Smooth muscle cell (in vitro differentiated cells): Measurements from ENCODE around the gene GRIA2. TPM values are rescaled to one million over a fixed set of nuclear protein-coding genes. Genes with fewer than 3 reads are reported as not detected.
A peak's percentile ranks its signal among the peaks of the same experiment; 100 is the strongest.

ENCODE experiments used
- DNase-seq: peaks from one replicate; lab custom pipeline; 2025; ENCODE audit not compliant: unreplicated experiment; lab: John Stamatoyannopoulos, UW
- H2AFZ ChIP-seq: fragments of 200-600 bp; sonication (generic); 2 replicates; pipeline ENCODE4 v1.6.0; 2016; ENCODE audit warnings: antibody characterized with exemption, low read depth, mild to moderate bottlenecking
- H3F3A ChIP-seq: fragments of 200-600 bp; sonication (generic); 2 replicates; pipeline ENCODE4 v1.6.0; 2017; ENCODE audit warnings: antibody characterized with exemption, low read depth
- H3K27ac ChIP-seq: fragments of 200-600 bp; sonication (generic); 2 replicates; pipeline ENCODE4 v1.5.1; 2016; ENCODE audit warnings: low read depth, mild to moderate bottlenecking
- H3K27me3 ChIP-seq: fragments of 200-600 bp; sonication (generic); 2 replicates; pipeline ENCODE4 v1.6.1; 2016; ENCODE audit warnings: low read depth, mild to moderate bottlenecking
- H3K36me3 ChIP-seq: fragments of 200-600 bp; sonication (generic); 2 replicates; pipeline ENCODE4 v1.5.1; 2016; ENCODE audit warnings: low read depth
- H3K4me1 ChIP-seq: fragments of 200-600 bp; sonication (generic); 2 replicates; pipeline ENCODE4 v1.5.1; 2016; ENCODE audit warnings: low read depth
- H3K4me2 ChIP-seq: fragments of 200-600 bp; sonication (generic); 2 replicates; pipeline ENCODE4 v1.6.0; 2016; ENCODE audit warnings: mild to moderate bottlenecking
- H3K4me3 ChIP-seq: fragments of 200-600 bp; sonication (generic); 2 replicates; pipeline ENCODE4 v1.5.1; 2016; ENCODE audit warnings: mild to moderate bottlenecking
- H3K79me2 ChIP-seq: fragments of 200-600 bp; sonication (generic); 2 replicates; pipeline ENCODE4 v1.6.0; 2016; ENCODE audit warnings: low read depth, mild to moderate bottlenecking
- H3K9ac ChIP-seq: fragments of 200-600 bp; sonication (generic); 2 replicates; pipeline ENCODE4 v1.6.0; 2016; ENCODE audit warnings: low read depth
- H3K9me3 ChIP-seq: fragments of 200-600 bp; sonication (generic); replicated peaks from 2 replicates; pipeline ENCODE4 v1.5.1; 2016; ENCODE audit warnings: low read depth
- H4K20me1 ChIP-seq: fragments of 200-600 bp; sonication (generic); 2 replicates; pipeline ENCODE4 v1.6.0; 2016; ENCODE audit warnings: low read depth
- CTCF ChIP-seq: fragments of 200-600 bp; sonication (generic); IDR thresholded peaks from 2 replicates; pipeline ENCODE4 v1.5.1; 2017; ENCODE audit warnings: borderline replicate concordance, mild to moderate bottlenecking, antibody characterized with exemption; ENCODE audit not compliant: insufficient read depth, poor library complexity, severe bottlenecking
- WGBS: methylation state at CpG from one replicate; pipeline ENCODE4 v1.1.7; 2016; ENCODE audit warnings: low lambda C conversion rate; 5-methylcytosine and 5-hydroxymethylcytosine counted together
- polyA plus RNA-seq: library from polyadenylated mRNA; unstranded; fragments of >200 nt; fragmentation: Nextera tagmentation; extraction: Ambion mirVana; gene quantifications from 2 replicates; pipeline ENCODE4 v1.2.1, GENCODE V29; 2016
- total RNA-seq: library from RNA; depleted of rRNA; stranded (reverse); fragments of >200 nt; gene quantifications from 2 replicates; pipeline ENCODE4 v1.2.3, GENCODE V29; 2014

GRIA2 gene
- total and polyA plus RNA-seq, 2 experiments from 2014 or later, result not detected

- H3K79me2 ChIP-seq, result no peaks in the 10 kb centered on the region
These were observed 2.8 kb upstream of the GRIA2 start for GRCh38 chr4:157217708-157218107.

GRCh38 chr4:157219711-157220370 is 687 bp upstream of the GRIA2 start:
- no peak for DNase-seq
- H3K9ac ChIP-seq, result no peak overlapping the region

More at GRCh38 chr4:157217708-157218107, 2.8 kb upstream of the GRIA2 start:
- H3K4me2 ChIP-seq, result no peak overlapping the region
- no peaks in the 10 kb centered on the region for H3F3A ChIP-seq
- no peak overlapping the region for H3K4me3 ChIP-seq
- no peak for DNase-seq
- no peak overlapping the region for H3K9ac ChIP-seq
- H3K36me3 ChIP-seq, result no peaks in the 10 kb centered on the region
- H3K27me3 ChIP-seq, result peaks cover 42% of the 10 kb centered on the region
- H3K27ac ChIP-seq, result no peak overlapping the region
- no peak overlapping the region for H2AFZ ChIP-seq
- WGBS, result 36% methylated on average over 3 of the region's 3 CpGs
- peaks cover 5% of the 10 kb centered on the region for H3K4me1 ChIP-seq
- no peaks in the 10 kb centered on the region for H3K9me3 ChIP-seq
- TF ChIP-seq CTCF, result peak; percentile 65
- H4K20me1 ChIP-seq, result no peaks in the 10 kb centered on the region

GRCh38 chr4:157221426-157221894 is 932 bp downstream of the GRIA2 start:
- no peak overlapping the region for H3K9ac ChIP-seq
- no peaks in the 10 kb centered on the region for H3K36me3 ChIP-seq
- H3F3A ChIP-seq, result no peaks in the 10 kb centered on the region
- no peak for TF ChIP-seq CTCF
- H4K20me1 ChIP-seq, result no peaks in the 10 kb centered on the region
- peak overlapping the region; percentile 50 for H3K4me3 ChIP-seq
- H3K27me3 ChIP-seq, result peaks cover 68% of the 10 kb centered on the region
- no peak overlapping the region for H2AFZ ChIP-seq
- peaks cover 9% of the 10 kb centered on the region for H3K4me1 ChIP-seq
- no peaks in the 10 kb centered on the region for H3K79me2 ChIP-seq
- H3K9me3 ChIP-seq, result no peaks in the 10 kb centered on the region
- H3K4me2 ChIP-seq, result peak overlapping the region; percentile 86
- 14% methylated on average over 24 of the region's 24 CpGs for WGBS
- H3K27ac ChIP-seq, result no peak overlapping the region
- DNase-seq, result no peak

More at GRCh38 chr4:157219711-157220370, 687 bp upstream of the GRIA2 start:
- no peak for TF ChIP-seq CTCF
- Histone ChIP-seq H4K20me1 (no peaks in the 10 kb centered on the region), H3K4me3 (no peak overlapping the region), H3K9me3 (no peaks in the 10 kb centered on the region), H3K4me1 (peaks cover 9% of the 10 kb centered on the region), H3F3A (no peaks in the 10 kb centered on the region), H2AFZ (no peak overlapping the region), H3K36me3 (no peaks in the 10 kb centered on the region), H3K79me2 (no peaks in the 10 kb centered on the region), H3K27ac (no peak overlapping the region), H3K4me2 (peak overlapping the region; percentile 83), H3K27me3 (peaks cover 59% of the 10 kb centered on the region)
- WGBS, result 34% methylated on average over 16 of the region's 16 CpGs
